Activated CD4-positive, alpha-beta T cell treated with anti-CD3 and anti-CD28 coated beads, Interleukin-2, amount 50 U/mL, for 1 hour (primary cell): ENCODE results near the gene TREML4.
"Not testable (repeated sequence)": the region's sequence is repeated elsewhere in the genome, so short reads cannot be mapped to it uniquely, and the experiment has no call there.

ENCODE experiments used
- DNase-seq: peaks from one replicate; pipeline ENCODE4 v3.0.0-alpha.2; 2020

TREML4 gene

GRCh38 chr6:41228096-41228495, at the start of gene TREML4:
TREML4 (plus strand) TSS chr6:41228349; CDS start chr6:41228428, 79 bp downstream.
- DNase-seq = no peak

- DNase-seq = no peak
Measured at GRCh38 chr6:41179163-41179562, 49.0 kb upstream of the TREML4 start.

- no peak for DNase-seq
Measured at GRCh38 chr6:41181566-41181965, 46.6 kb upstream of the TREML4 start.

DNA sequence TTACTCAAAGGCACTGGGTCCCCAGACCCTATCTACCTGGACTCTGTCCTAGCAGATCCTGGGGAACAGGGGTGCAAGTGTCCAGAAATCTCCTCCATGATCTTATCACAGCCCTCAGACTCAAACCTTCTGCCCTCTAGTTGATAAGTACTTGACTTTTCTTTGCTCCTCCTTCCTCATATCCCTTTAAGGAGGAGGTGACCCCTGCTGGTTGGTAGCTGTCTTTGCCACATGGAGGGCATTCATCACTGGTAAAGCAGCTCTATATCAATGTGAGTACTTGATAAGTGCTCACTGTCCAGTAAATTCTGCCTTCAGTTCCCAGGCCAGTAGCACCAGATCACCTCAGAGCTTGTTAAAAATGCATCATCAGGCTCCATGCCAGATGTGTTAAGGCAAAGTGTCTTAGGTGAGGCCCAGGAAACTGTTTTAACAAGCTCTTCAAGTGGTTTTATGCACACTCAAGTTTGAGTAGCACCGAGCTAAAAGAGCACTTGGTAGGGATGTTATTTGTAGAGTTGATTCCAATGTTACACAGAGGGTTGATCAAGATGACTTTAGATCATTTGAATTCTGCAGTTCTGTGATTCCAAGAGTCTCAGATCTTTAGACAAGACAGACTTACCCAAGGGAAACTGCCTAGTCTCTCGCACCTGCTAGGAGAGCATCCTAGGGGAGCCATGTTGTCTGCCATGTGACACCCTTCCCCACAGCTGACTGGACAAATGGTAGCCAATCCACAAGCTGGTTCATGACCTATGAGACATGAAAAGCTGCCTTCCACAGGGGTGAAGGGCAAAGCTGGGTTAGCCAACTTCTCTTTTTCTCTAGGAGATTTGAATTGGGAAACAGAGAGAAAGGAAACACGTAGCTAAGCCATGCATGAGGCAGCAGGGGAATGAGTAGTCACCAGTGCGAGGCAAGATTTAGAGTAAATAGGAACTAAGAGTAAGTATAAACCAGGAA, 45.8 kb upstream of the TREML4 start:
- DNase-seq = peak; percentile 42

GRCh38 chr6:41184761-41185160, 43.4 kb upstream of the TREML4 start:
- DNase-seq = no peak

- no peak for DNase-seq
Measured at GRCh38 chr6:41186031-41186562, 42.1 kb upstream of the TREML4 start.

GRCh38 chr6:41187924-41188886, 39.9 kb upstream of the TREML4 start:
- no peak for DNase-seq

DNA sequence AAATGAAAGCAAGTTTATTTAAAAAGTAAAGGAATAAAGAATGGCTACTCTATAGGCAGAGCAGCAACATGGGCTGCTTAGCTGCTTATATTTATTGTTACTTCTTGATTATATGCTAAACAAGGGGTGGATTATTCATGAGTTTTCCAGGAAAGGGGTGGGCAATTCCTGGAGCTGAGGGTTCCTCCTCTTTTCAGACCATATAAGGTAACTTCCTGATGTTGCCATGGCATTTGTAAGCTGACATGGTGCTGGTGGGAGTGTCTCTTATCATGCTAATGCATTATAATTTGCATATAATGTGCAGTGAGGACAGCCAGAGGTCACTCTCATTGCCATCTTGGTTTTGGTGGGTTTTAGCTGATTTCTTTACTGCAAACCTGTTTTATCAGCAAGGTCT, 39.1 kb upstream of the TREML4 start:
- DNase-seq = not testable (repeated sequence)

- DNase-seq = no peak
Measured at GRCh38 chr6:41189967-41190366, 38.2 kb upstream of the TREML4 start.

DNA sequence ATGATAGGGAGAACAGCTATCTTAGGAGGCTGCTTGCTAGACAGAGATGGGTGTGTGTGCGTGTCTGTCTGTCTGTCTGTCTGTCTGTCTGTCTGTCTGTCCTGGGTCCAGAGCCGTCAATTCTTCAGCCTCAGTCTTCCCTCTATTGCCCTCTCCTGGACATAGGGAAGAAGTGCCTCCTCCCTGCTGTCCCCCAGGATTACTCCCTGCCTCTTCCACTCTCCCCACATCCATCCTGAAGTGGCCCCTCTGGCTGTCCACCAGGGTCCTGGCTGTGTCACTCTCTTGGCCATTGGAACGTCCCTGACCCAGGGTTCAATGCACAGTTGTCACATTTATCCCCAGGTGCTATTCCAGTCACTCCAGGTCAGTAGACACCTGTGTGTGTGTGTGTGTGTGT, 37.4 kb upstream of the TREML4 start:
- DNase-seq = no peak

GRCh38 chr6:41191569-41191968, 36.6 kb upstream of the TREML4 start:
- DNase-seq = peak; percentile 14

DNA sequence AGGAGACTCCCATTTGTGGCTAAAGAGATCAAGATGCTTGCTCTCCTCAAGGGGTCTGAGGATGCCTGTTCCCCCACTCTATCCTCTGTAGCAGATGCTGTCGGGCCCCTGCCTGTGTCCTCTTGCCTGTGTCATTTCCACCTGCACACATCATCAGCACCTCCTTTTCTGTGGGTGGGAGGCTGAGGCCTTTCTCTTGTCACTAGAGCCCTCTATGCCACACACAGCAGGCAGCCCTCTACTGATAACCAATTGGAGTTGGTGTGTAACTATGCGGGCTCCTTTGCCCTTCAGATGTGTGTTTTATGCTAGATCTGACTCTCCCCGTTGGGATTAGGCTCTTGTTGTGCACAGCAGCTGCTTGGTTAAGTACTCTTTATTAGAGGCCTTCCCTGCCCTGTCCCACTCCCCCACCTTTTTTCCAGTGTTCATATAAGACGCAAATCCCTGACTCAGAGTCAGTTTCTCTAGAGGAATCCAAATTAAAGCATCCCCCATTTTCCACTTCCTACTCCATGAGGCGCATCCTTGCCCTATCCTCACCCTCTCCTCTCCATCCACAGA, 34.9 kb upstream of the TREML4 start:
- no peak for DNase-seq

- DNase-seq = no peak
Measured at GRCh38 chr6:41193884-41194283, 34.3 kb upstream of the TREML4 start.

- DNase-seq = no peak
Measured at GRCh38 chr6:41194386-41194785, 33.8 kb upstream of the TREML4 start.

GRCh38 chr6:41197234-41197633, 30.9 kb upstream of the TREML4 start:
- no peak for DNase-seq

DNA sequence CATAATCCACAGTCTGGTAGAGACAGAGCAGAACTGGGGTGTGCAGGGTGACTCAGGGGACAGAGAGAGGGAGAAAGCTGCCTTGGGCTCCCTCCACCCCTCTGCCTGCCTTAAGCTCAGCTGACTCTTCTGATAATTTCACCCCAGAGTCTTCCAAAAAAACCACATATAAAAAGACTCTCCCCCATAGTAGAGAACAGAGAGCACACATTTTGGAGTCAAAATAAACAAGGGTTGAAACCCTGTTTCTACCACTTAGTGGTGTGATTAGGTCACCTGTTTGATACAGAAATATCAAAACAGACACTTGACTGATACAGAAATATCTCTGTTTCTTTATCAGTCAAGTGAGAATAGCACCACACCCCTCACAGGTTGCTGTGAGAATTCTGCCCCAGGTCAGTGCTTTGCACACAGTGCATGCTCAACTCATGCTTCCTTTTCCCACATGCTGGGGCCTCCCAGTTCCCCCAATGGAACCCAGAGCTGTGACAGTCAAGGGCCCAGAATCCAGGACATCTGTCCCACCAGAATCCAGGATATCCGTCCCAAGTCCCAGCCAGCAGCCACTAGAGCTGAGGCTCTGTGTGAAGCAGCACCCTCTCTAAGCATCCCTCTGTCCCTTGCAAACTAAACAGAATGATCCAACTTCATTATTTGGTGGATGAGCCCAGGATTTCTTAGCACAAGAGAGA, 28.4 kb upstream of the TREML4 start:
- DNase-seq = no peak

- DNase-seq = peak; percentile 35
Measured at GRCh38 chr6:41200296-41200900, 27.8 kb upstream of the TREML4 start.

DNA sequence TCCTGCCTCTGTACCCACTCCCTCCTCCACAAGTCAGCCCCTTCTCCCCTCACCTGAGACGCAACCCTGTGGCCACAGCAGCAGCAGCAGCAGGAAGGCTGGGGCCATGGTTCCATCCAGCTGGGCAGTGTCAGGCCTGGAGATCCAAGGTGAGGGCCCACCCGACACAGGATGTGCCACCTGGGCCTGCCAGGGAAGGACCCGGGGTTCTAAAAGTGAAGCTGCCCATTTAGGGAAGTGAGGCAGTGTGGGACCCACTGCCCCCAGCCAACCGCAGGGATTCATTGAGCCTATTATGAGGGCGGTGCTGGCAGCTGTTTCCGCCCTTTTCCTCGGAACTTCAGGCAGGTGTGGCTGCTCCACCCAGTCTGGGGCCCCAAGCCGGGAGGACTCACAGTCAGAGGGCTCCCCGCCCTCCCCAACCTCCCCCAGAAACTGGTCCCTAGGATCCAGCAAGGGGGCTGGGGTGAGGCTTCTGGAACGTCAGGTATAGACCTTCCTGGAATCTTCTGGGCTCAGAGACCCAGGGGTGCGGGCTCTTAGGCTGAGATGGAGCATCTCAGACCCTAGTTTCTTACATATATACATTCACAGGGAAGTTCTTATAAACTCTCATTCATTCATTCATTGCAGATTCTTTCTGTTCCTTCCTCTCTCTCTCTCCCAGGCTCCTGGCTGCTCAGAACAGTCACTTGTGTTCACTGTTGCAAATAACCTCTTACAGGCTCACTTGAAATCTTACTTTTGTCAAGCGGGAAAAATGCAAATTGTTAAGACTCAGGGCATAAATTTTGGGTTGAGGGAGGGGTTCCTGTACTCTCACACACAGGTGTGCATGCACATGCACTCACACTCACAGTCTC, 27.0 kb upstream of the TREML4 start, which contains the start of gene TREML2:
TREML2 (minus strand) TSS at position 249 of the 863 bp plus-strand sequence; CDS start at position 108, 141 bp downstream.
- DNase-seq = peak; percentile 11

DNA sequence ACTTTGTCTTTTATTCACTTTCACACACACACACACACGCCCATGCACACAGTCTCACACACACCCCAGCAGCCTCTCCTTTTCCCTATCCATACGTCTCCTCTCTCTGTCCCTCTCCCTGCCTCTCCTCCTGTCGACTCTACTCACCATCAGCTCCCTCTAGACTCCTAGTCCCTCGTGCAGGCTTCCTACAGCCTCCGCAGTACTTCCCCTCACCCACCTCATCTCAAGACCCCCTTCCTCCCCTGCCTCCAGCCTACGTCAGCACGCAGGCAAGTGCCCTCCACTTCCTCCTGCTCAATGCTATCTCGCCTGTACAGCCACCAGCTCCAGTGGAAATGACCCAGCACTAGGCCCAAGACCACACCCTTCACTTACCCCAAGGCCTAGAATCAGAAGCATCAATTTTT, 26.4 kb upstream of the TREML4 start:
- no peak for DNase-seq

DNA sequence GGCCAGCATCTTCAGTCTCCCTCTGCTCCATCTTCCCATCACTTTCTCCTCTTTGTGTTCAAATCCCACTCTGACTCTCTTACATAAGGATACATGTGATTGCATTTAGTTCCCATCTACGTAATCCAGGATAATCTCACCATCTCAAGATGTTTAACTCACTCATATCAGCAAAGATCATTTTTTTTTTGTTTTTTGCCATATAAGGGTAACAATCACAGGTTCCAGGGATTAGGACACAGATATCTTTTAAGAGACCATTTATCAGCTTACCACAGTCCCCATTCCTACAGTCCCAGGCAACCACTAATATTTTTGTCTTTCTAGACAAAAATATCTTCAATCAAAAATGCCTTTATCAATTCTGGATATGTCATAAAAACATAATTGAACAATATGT, 24.0 kb upstream of the TREML4 start:
- no peak for DNase-seq
